Epithelial cell of esophagus (primary cell): ENCODE data around the gene TMPRSS9.

Source experiments
- DNase-seq: peaks from one replicate; pipeline ENCODE4 v3.0.0; 2010; ENCODE audit warnings: low read depth
- H3K4me3 ChIP-seq: 2 replicates; pipeline ENCODE4 v1.5.1; 2011; ENCODE audit warnings: mild to moderate bottlenecking, low read length, control low read depth
- TF ChIP-seq, protein P1 (sequence below): IDR thresholded peaks from 2 replicates; pipeline ENCODE4 v1.5.1; 2011; ENCODE audit warnings: low read depth, mild to moderate bottlenecking, low read length, control low read depth, inconsistent platforms; ENCODE audit not compliant: insufficient read depth; ENCODE audit errors: missing control alignments

TMPRSS9 gene

DNA sequence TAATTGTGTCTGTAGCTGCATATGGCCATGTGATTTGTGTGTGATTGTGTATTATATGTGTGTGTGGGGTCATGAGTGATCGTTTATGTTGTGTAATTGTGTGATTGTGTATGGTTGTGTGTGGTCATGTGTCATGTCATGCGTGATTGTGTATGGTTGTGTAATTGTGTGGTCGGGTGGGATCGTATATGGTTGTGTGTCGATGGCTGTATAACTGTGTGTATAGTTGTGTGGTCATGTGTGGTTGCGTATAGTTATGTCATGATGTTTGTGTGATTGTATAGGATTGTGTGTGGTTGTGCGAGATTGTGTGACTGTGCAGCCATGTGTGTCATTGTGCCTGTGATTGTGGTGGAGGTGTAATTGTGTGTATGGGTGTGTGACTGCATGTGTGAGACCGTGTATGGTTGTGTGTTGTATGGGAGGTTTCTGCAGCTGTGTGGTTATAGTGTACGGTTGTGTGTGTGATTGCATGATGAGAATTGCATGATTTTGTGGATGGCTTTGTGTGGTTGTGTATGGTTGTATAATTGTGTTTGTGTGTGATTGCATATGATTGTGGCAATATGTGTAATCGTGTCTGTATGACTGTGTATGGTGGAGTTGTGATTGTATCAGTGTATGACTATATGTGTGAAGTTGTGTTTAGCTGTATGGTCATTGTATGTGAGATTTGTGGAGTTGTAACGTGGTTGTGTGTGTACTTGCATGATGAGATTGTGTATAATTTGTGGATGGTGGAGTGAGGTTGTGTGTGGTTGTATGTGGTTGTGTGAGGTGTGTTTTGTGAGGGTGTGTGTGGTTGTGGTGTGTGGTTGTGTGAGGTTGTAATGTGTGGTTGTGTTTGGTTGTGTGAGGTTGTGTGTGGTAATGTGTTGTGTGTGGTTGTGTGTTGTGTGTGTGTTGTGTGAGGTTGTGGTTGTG is 2.2 kb downstream of the TMPRSS9 start:
- no peak for DNase-seq
- H3K4me3 ChIP-seq, result no peak overlapping the region
- TF ChIP-seq, protein P1, sequence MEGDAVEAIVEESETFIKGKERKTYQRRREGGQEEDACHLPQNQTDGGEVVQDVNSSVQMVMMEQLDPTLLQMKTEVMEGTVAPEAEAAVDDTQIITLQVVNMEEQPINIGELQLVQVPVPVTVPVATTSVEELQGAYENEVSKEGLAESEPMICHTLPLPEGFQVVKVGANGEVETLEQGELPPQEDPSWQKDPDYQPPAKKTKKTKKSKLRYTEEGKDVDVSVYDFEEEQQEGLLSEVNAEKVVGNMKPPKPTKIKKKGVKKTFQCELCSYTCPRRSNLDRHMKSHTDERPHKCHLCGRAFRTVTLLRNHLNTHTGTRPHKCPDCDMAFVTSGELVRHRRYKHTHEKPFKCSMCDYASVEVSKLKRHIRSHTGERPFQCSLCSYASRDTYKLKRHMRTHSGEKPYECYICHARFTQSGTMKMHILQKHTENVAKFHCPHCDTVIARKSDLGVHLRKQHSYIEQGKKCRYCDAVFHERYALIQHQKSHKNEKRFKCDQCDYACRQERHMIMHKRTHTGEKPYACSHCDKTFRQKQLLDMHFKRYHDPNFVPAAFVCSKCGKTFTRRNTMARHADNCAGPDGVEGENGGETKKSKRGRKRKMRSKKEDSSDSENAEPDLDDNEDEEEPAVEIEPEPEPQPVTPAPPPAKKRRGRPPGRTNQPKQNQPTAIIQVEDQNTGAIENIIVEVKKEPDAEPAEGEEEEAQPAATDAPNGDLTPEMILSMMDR, result no peak

DNA sequence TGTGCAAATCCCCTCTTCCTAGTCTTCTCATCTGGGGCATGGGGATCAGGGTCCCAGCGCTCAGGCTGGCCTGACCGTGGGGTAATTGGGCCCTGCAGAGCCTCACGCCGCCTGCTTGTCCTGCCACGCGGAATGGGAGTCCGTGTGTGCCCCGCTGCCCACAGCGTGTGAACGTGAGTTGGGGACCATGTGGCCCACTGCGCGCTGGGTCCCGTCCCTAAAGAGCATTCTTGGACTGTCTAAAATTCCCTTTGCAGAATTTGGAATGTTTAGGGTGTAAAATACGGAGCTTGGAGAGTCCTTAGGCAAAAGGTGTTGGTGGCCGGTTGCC is 2.9 kb downstream of the TMPRSS9 start:
- H3K4me3 ChIP-seq, result no peak overlapping the region
- TF ChIP-seq, protein P1, result no peak
- DNase-seq, result no peak

DNA sequence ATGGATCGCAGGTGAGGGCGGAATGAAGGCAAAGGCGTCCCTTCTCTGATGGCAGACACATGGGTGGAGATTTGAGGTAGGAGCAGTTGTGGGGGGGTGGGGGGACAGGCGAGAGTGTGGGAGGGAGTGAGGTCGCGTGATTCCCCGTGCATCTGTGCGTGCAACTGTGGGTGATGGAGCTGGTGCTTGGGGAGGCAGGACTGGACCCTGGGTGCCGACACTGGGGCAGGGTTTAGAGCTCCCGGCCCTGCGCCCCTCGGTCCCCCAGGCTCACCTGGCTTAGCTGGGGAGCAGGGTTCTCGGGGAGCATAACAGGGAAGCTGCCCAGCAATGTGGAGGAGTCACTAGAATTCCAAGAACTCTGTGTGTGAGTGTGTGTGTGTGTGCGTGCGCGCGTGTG is 3.4 kb downstream of the TMPRSS9 start:
- TF ChIP-seq, protein P1, result no peak
- DNase-seq, result no peak
- no peak overlapping the region for H3K4me3 ChIP-seq

DNA sequence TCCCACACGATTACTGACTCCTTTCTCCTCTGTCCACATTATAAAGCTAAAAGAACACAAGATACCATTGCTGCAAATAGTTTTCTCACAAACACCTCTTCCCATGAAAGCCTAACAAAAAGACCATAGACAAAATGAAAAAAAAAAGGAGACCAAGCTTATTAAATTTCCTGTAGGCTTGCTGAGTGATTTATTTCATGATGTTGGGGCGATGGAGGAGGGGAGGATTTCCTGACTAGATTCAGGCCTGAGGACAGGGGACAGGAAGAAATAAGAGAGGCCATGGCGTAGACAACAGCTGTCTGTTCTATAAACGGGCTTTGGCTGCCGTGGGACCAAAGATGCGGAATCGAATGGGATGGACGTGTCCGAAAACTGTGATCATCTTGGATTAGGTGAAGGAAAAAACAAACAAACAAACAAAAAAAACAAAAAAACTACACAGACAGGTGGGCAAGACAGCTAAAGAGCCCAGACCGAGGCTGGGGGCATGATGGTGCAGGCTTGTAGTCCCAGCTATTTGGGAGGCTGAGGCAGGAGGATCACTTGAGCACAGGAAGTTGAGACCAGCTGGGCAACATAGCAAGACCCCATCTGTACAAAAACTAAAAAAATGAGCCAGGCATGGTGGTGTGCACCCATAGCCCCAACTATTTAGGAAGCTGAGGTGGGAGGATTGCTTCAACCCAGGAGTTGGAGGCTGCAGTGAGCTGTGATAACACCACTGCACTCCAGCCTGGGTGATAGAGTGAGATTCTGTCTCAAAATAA is 5.3 kb downstream of the TMPRSS9 start:
- no peak for DNase-seq
- TF ChIP-seq, protein P1, result no peak
- H3K4me3 ChIP-seq, result no peak overlapping the region

DNA sequence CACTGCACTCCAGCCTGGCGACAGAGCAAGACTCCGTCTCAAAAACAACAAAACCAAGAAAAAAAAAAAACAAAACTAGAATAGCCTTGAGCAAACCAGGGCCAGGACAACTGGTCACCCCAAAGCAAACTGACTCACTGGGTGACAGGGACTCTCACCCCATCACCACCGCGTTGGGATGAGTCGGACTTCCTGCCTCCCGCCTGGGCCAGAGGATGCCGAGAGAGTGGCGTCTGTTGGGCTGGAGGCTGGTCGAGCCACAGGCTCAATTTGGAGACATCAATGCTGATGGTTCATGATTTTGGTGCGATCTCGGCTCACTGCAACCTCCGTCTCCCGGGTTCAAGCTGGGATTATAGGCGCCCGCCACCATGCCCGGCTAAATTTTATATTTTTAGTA is 11.6 kb downstream of the TMPRSS9 start:
- TF ChIP-seq, protein P1, result no peak
- no peak overlapping the region for H3K4me3 ChIP-seq
- DNase-seq, result peak; percentile 21

DNA sequence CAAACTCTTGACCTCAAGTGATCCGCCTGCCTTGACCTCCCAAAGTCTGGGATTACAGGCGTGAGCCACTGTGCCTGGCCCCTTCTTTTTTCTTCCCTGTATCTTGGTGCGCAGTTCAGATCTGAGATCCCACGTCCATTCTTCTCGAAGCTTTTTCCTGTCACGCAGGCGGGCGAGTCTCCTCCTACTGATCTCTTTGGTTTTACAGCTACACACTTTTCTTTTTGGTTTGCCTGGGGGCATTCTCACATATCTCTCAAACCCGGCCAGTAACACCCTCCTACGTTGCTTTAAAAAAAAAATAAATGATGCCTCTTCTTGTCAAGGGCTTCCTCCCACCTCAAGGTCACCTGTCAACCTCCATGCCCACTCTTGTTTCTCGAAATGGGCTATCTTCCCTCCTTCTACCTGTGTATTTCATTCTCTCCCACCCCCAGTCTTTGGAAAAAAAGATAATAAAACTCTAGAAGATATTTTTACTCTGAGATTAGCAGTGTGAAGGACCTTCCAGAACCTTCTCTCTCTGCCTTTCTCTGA is 12.1 kb downstream of the TMPRSS9 start:
- DNase-seq, result no peak
- TF ChIP-seq, protein P1, result no peak
- no peak overlapping the region for H3K4me3 ChIP-seq
